ENCODE results near the gene SLITRK1. TPM values are rescaled to one million over a fixed set of nuclear protein-coding genes. Genes with fewer than 3 reads are reported as not detected.

The SLITRK1 gene
- polyA plus RNA-seq, 1 donor (not counting 4 experiments of a cell fraction or from before 2014, with no cell fraction given), result not detected

DNA sequence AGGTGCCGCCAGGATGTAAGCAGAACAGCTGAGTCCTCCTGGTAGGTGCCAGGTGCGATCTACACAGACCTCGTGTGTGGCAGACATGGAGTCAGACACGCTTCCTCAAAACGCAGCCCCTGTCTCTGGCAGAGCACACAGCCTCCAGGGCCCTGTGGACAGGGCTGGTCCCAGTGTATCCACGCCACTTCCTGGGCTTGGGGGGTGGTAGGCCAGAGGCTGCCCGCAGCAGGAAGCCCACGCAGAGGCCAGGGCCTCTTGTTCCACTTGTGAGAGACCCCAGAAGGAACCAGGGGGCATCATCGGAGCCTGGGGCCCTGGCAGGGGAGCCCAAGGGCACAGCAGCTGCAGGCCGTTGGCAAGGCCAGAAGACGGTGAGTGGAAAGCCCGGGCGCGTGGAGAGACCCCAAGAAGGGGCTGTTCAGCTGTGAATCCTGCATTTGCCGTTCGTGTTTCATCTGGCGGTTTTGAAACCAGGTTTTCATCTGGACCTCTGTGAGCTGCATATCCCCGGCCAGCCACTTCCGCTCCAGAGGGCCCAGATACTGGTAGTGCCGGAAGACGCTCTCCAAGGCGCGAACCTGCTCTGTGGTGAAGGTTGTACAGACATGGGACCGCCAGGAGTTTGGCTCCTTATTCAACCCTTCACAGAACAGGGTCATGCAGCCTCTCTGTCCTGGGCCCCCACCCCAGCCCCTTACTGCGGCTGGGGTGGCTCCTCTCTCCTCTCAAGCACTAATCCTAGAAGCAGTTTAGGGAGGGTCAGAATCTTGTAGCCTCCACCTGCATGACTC is 25.1 kb upstream of the SLITRK1 start:
- Histone ChIP-seq H4K20me1 (ENCODE audit: control insufficient read depth, extremely low read depth, insufficient read depth, low read length) (no peaks in the 10 kb centered on the region), H3K9me3 (ENCODE audit: control insufficient read depth, low read depth, low read length) (no peaks in the 10 kb centered on the region), H3K36me3 (ENCODE audit: control insufficient read depth in 2 of 2, extremely low read depth in 1 of 2, insufficient read depth in 2 of 2, low read length in 2 of 2) (no peaks in the 10 kb centered on the region), H3K4me1 (ENCODE audit: control insufficient read depth, extremely low read depth, insufficient read depth, low read length) (no peaks in the 10 kb centered on the region), H2AFZ (ENCODE audit: control insufficient read depth, low read length) (no peak overlapping the region), H3K4me2 (ENCODE audit: control insufficient read depth, extremely low read depth, insufficient read depth, low read depth, low read length) (no peak overlapping the region), H3K79me2 (ENCODE audit: control insufficient read depth, insufficient read depth, low read length) (no peaks in the 10 kb centered on the region), H3K9me1 (ENCODE audit: control insufficient read depth, extremely low read depth, insufficient read depth, low read length) (no peaks in the 10 kb centered on the region), H3K4me3 (ENCODE audit: control insufficient read depth in 2 of 3, extremely low read depth in 1 of 3, insufficient read depth in 2 of 3, low read depth in 1 of 3, low read length in 3 of 3) (no peak overlapping the region), H3K27ac (ENCODE audit: control insufficient read depth, insufficient read depth, low read length) (no peak overlapping the region), H3K27me3 (ENCODE audit: control insufficient read depth, extremely low read depth, insufficient read depth, low read length) (no peaks in the 10 kb centered on the region), H3K9ac (ENCODE audit: control insufficient read depth, extremely low read depth, insufficient read depth, low read length) (no peak overlapping the region)
- FAIRE-seq, result no peak
- TF ChIP-seq, protein P1, sequence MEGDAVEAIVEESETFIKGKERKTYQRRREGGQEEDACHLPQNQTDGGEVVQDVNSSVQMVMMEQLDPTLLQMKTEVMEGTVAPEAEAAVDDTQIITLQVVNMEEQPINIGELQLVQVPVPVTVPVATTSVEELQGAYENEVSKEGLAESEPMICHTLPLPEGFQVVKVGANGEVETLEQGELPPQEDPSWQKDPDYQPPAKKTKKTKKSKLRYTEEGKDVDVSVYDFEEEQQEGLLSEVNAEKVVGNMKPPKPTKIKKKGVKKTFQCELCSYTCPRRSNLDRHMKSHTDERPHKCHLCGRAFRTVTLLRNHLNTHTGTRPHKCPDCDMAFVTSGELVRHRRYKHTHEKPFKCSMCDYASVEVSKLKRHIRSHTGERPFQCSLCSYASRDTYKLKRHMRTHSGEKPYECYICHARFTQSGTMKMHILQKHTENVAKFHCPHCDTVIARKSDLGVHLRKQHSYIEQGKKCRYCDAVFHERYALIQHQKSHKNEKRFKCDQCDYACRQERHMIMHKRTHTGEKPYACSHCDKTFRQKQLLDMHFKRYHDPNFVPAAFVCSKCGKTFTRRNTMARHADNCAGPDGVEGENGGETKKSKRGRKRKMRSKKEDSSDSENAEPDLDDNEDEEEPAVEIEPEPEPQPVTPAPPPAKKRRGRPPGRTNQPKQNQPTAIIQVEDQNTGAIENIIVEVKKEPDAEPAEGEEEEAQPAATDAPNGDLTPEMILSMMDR (optimal IDR thresholded peaks at IDR 0.05 in 1 of 3, IDR thresholded peaks at IDR 0.05 in 1 of 3, conservative IDR thresholded peaks at IDR 0.05 in 1 of 3; ENCODE audit: extremely low read depth in 1 of 3, insufficient read depth in 2 of 3, low read length in 3 of 3), result no peak
- TF ChIP-seq EZH2 (IDR thresholded peaks at IDR 0.05; ENCODE audit: low read length), result no peak
- DNase-seq (ENCODE audit: low read depth, low spot score), result no peak
- dilution Hi-C loops (cut with MboI; ENCODE audit: extremely low pct_ligation_motif_present, low sequenced_read_pairs), result no loop called here

DNA sequence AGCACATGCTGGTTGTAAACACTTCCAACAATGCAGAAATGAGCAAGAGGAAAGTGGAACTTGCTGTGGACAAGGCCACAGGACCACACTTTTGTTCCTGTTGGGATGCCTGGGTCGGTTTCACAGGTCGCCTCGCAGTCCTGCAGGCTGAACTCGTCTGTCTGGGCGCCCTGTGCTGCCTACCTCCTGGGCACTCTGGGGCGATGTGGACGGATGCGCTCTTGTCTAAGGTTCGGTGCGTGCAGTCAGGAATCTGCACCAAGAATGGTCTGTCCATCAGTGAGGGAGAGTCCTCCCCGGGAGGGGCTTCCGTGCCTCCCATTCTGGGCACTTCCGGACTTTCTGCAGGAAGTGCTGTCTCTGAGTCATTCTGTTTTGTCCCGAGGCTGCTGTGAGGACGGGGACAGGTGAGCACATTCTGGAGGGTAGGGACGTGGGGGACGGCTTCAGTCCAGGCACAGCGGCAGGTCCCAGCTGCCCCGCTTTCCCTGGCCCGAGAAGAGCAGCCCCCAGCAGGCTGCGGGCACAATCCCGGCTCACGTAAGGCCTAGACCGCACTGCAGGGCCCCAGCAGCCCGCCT is 24.1 kb upstream of the SLITRK1 start:
- Histone ChIP-seq H3K36me3 (ENCODE audit: control insufficient read depth in 2 of 2, extremely low read depth in 1 of 2, insufficient read depth in 2 of 2, low read length in 2 of 2) (no peaks in the 10 kb centered on the region), H3K4me2 (ENCODE audit: control insufficient read depth, extremely low read depth, insufficient read depth, low read depth, low read length) (no peak overlapping the region), H3K79me2 (ENCODE audit: control insufficient read depth, insufficient read depth, low read length) (no peaks in the 10 kb centered on the region), H4K20me1 (ENCODE audit: control insufficient read depth, extremely low read depth, insufficient read depth, low read length) (no peaks in the 10 kb centered on the region), H3K4me3 (ENCODE audit: control insufficient read depth in 2 of 3, extremely low read depth in 1 of 3, insufficient read depth in 2 of 3, low read depth in 1 of 3, low read length in 3 of 3) (no peak overlapping the region), H3K9ac (ENCODE audit: control insufficient read depth, extremely low read depth, insufficient read depth, low read length) (no peak overlapping the region), H3K9me1 (ENCODE audit: control insufficient read depth, extremely low read depth, insufficient read depth, low read length) (no peaks in the 10 kb centered on the region), H3K27me3 (ENCODE audit: control insufficient read depth, extremely low read depth, insufficient read depth, low read length) (no peaks in the 10 kb centered on the region), H3K27ac (ENCODE audit: control insufficient read depth, insufficient read depth, low read length) (no peak overlapping the region), H3K9me3 (ENCODE audit: control insufficient read depth, low read depth, low read length) (no peaks in the 10 kb centered on the region), H3K4me1 (ENCODE audit: control insufficient read depth, extremely low read depth, insufficient read depth, low read length) (no peaks in the 10 kb centered on the region), H2AFZ (ENCODE audit: control insufficient read depth, low read length) (no peak overlapping the region)
- dilution Hi-C loops (cut with MboI; ENCODE audit: extremely low pct_ligation_motif_present, low sequenced_read_pairs), result no loop called here
- no peak for DNase-seq (ENCODE audit: low read depth, low spot score)
- no peak for FAIRE-seq
- TF ChIP-seq, protein P1 (optimal IDR thresholded peaks at IDR 0.05 in 1 of 3, IDR thresholded peaks at IDR 0.05 in 1 of 3, conservative IDR thresholded peaks at IDR 0.05 in 1 of 3; ENCODE audit: extremely low read depth in 1 of 3, insufficient read depth in 2 of 3, low read length in 3 of 3), result no peak
- no peak for TF ChIP-seq EZH2 (IDR thresholded peaks at IDR 0.05; ENCODE audit: low read length)

Measured in keratinocyte (primary cell).